ENCODE measurements around the gene TNNI2.

- TF ChIP-seq POLR2AphosphoS5 (IDR thresholded peaks at IDR 0.05) (no peak), MXI1 (conservative IDR thresholded peaks at IDR 0.05; ENCODE audit: poor library complexity, severe bottlenecking) (no peak), EP300 (conservative IDR thresholded peaks at IDR 0.05; ENCODE audit: poor library complexity, severe bottlenecking) (no peak)
- TF ChIP-seq, protein P1, sequence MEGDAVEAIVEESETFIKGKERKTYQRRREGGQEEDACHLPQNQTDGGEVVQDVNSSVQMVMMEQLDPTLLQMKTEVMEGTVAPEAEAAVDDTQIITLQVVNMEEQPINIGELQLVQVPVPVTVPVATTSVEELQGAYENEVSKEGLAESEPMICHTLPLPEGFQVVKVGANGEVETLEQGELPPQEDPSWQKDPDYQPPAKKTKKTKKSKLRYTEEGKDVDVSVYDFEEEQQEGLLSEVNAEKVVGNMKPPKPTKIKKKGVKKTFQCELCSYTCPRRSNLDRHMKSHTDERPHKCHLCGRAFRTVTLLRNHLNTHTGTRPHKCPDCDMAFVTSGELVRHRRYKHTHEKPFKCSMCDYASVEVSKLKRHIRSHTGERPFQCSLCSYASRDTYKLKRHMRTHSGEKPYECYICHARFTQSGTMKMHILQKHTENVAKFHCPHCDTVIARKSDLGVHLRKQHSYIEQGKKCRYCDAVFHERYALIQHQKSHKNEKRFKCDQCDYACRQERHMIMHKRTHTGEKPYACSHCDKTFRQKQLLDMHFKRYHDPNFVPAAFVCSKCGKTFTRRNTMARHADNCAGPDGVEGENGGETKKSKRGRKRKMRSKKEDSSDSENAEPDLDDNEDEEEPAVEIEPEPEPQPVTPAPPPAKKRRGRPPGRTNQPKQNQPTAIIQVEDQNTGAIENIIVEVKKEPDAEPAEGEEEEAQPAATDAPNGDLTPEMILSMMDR (IDR thresholded peaks at IDR 0.05; ENCODE audit: poor library complexity, severe bottlenecking): no peak
These were observed 16.0 kb upstream of the TNNI2 start for GRCh38 chr11:1822648-1823375.
